NCI-H345 (cell line): Measurements from ENCODE around the gene KSR2.
A peak's percentile ranks its signal among the peaks of the same experiment; 100 is the strongest.

Experiments
- DNase-seq: peaks from one replicate; lab custom pipeline; 2025; lab: John Stamatoyannopoulos, UW

KSR2 gene

DNA sequence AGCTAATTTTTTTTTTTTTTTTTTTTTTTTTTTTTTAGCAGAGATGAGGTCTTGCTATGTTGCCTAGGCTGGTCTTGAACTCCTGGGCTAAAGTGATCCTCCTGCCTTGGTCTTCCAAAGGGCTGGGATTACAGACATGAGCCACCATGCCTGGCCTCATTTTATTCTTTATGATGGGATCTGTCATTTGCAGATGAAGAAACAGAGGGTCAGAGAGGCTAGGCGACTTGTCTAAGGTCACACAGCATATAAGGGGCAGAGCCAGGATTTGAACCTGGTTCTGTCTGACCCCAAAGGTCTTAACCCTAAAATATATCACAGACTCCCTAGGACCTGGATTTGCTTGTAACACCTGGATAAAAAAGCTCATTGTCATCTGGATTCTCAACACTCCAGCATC is 282.6 kb downstream of the KSR2 start:
- no peak for DNase-seq

DNA sequence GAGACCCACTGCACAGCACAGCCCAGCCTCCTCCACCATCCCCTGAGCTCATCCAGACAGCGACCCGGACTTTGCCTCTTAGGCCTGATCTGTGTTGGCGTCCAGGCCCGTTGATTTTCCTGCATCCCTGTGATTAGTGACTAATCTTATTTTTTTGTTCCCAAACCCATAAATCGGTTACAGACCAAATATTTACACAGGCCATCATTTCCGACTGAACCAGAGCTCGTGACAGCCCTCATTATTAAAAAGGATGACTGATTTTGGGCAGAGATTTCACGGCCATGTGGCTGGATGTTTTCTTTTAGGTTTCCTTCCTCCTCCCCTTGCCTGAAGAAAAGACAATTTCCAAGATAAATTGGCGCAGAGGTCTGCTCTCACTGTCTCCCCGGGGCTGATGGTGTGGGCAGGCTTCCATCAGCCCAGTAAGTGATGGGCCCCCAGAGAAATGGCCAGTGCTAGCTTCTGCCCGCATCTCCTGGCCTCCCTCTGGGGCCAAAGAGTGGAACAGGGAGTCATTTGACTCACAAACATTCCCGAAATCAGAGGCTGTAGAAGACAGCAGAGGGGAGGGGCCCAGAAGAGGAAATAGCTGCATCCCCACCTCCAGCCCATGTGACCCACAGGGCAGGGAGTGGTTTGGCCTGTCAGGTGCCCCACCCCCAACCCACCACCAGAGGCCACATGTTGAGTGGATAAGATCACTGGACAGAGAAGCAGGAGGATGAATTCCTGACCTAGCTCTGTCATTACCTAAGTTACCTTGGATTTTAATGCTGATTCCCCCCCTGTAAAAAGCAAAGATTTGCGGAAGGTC is 283.5 kb downstream of the KSR2 start:
- no peak for DNase-seq

DNA sequence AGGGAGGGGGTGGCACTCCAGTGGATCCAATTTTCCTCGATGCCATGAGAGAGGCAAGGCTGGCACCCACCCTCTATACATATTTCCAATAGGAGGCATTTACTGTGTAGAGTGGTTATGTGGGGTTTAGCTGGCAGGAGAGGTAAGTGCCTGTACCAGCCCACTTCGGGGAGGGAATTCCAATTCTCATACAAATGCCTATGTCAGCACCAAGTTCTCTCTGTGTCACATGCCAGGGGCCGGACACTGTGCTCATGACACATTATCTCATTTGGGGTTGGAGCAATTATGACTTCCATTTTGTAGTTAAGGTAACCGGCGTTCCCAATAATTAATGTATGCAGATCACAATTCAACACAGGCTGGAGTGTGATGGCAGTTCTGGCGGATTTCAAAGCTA is 284.3 kb downstream of the KSR2 start:
- DNase-seq = no peak

DNA sequence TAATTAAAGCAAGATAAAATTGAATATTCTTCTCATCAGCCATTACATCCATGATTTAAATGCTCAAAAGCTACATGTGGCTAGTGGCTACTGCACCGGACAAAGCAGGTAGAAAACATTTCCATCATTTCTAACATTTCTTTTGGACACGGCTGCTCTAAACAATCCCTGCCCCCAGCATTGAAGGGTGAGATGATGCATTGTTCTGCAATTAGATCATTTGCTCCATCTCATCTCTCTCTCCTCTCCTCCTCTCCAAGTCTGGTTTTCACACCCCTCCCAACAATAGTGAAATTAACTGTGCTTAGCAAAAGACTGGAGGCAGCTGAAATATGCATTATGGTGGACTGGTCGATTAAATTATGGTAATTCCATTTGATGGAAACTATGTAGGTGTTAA is 288.5 kb downstream of the KSR2 start:
- DNase-seq = no peak

DNA sequence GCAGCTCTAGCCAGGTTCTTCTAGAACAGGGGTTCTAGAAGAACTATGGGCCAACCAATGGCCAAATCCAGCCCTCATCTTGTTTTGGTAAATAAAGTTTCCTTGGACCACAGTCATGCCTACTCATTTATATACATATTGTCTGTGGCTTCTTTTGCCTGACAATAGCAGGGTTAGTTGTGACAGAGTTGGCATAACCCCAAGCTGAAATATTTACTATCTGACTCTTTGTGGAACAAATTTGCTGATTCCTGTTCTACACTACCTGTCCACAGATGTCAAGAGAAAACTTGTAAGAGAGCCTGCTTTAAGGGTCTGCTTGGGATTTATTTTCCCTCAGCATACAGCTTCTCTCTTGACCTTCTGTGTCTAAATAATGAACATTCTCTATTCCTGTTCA is 289.0 kb downstream of the KSR2 start:
- DNase-seq = no peak

DNA sequence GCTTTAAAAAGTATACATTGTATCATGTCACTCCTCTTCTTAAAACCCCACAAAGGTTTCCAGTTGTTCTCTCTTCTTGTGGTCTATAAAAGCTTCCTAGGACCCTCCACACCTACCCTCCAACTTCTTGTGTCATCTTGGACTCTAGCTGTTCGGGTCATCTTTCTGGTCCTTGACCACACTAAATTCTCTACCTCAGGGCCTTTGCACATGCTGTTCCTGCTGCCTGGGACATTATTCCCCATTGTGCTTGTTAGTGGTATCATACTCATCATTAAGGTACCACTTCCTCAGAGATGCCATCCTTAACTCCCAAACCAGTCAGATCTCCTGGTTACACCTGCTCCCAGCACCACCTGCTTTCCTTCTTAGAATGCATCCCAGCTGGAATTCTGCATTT is 294.0 kb downstream of the KSR2 start:
- no peak for DNase-seq

DNA sequence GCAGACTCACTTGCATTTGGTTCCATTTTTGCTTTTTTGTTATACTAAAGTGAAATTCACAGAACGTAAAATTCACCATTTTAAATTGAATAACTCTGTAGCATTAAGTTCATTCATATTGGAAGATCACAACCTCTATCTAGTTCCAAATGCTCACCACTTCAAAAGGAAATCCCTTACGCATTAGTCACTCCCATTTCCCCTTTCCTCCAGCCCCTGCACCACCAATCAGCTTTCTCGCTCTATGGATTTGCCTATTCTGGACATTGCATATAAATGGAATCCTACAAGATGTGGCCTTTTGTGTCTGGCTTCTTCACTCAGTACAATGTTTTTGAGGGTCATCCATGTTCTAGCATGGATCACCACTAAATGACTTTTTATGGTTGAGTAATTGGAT is 294.5 kb downstream of the KSR2 start:
- DNase-seq = no peak

DNA sequence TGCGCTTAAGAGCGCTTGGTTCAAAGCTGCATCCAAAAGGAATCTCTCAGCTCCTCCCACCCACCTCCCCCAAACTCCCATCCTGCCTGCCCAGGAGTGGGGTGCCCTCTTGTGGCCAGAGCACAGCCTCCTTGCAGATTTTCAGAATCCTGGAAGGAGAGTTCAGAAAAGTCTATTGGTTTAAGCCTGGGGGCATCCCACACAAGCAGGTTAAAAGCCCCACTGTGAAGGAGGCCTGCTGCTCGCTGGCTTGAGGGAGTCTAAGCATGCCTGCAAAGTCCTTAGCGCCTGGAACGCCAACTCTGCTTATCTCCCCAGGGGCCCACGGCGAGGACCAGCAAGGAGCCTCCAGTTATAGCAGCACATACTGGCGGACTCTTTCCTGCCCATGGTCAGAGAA is 297.1 kb downstream of the KSR2 start:
- peak; percentile 32 for DNase-seq

DNA sequence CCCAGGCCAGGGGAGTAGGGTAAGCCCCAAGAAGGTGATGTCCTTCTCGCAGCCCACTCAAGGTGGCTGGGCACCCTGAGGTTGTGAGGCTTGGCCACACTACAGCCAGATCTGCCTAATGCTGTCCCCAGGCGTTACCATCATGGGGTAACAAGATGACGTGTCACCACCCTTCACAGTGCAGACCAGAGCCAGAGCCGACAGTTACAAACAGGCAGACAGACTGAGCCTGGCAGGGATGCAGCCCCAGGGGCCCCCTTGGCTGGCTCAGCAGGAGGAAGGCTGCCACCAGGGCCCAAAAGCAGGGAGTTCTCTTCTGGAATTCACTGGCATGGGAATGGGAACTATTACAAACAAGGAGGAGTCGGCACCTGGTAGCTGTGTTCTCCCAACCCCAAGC is 304.6 kb downstream of the KSR2 start:
- DNase-seq = no peak

DNA sequence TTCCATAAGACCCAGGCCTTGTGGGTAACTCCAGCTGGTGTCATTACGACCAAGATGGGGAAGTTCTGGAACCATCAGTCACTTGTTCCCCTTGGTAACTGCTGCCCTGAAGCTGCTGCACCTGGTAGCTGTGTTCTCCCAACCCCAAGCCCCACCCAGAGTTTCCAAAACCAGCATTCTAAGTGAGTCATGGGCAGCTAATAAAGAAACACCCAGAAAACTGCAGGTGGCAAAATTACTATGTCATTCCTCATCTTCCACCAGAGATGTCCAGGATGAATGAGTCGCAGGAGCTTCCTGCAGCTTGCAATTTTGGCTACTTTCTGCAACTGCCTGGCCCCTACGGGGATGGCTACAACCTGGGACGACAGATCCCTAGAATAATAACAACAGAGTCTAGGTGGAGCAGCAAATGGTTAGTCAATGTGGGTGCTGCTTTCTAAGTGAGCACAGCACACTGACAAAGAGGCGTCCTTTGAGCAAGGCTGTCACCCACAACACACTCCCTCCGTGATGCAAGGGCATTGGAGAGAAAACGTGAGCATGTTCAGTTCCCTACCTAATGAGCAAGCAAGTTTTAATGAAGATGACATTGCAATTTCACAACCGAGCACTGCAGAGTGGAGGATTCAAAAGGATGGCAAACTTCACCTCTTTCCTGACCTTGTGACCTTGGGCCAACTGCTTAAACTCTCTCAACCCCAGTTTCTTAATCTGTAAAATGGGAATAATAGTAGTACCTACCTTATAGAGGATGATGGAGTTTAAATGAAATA is 306.0 kb downstream of the KSR2 start:
- no peak for DNase-seq

DNA sequence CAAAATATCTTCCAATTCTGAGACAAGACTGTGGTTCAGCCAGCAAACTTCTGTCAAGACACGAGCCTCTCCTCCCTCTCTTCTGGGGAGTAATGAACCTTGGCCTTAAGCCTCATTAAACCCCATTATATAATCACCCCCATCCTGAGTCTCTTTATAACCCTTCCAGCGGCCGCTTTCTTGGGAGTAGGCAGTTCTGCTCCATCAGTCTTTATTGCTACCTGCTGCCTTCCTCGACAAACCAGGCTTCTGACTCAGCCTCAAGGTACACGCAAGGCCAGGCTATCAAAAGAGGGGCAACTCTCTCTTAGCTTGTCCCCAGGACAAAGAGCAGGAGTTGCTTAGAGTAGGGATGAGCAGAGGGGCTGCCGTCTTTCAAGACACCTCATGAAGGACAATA is 306.6 kb downstream of the KSR2 start:
- no peak for DNase-seq

DNA sequence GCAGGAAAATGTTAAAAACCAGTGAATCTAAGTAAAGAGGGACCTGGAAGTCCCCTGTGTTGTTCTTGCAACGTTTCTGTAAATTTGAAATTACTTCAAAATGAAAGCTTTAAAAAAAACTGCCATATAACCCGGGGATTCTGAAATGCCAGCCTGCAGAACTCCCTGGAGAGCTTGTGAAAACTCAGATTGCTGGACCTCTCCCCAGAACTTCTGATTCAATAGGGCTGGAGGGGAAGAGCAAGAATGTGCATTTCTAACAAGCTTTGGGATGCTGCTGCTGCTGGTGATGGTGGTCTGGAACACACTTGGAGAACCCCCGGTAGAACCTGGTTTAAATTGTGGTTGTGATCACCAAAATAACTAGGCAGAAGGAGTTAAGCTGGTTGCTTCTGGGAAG is 307.3 kb downstream of the KSR2 start:
- DNase-seq = no peak

DNA sequence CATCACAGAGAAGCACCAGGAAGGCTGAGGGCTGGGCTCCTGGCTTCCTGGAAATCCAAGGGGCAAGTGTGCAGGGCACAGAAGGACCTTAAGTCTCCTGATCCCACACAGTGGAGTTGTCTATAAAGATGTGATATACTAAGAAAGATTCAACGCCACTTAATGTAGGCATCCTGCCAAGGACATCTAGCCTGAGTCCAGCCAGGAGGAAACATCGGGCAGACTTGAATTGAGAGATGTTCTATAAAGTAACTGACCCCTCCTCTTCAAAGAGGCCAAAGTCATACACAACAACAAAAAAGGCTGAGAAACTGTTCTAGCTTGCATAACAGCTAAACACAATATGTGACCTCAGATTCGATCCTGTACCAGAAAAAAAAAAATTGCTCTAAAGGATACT is 307.9 kb downstream of the KSR2 start:
- no peak for DNase-seq

DNA sequence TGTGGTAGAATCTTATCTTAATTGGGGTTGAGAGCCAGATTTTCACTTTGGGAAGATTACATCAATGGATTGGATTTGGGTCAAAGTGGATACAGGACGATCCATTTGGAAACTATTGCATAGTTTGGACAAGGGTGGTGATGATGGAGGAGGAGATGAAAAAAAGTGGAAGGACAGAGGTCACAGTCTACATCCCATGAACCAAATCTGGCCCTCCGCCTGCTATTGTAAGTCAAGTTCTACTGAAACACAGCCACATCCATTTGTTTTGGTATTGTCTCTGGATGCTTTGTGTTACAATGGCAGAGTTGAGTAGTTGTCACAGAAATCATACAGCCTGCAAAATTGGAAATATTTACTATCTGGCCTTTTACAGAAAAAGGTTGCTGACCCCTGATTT is 310.6 kb downstream of the KSR2 start:
- no peak for DNase-seq

DNA sequence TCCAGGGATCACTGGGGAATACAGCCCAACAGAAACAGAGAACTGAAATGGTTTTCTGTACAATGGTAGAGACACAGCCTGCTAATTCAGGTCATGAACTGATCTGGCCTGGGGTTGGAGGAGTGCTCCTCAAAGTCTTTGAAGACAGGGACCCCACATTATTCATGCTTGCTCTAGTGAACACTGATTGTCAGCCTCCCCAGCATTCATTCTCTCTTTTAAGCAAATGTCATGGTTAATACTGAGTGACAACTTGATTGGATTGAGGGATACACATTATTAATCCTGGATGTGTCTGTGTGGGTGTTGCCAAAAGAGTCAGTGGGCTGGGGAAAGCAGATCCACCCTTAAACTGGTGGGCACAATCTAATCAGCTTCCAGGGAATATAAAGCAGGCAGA is 319.0 kb downstream of the KSR2 start:
- DNase-seq = no peak

DNA sequence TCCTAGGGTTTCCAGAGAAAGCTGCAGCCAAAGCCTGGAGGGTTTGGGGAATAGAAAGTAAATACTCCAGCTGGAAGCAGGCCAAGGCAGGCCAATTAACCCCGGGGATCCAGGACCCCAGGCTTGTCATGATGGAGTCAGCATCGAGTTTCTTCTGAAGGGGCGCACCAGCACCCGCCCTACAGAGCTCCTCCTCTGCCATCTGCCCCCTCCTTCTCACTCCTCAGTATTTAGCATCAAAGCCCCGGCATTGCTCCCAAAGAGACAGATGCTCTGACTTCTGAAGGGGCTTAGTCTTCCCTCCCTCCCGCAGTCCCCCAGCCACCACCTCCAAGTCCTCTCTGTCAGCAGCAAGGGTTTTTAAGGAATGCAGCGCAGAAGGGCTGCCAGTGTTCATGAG is 322.3 kb downstream of the KSR2 start:
- DNase-seq = peak; percentile 81

DNA sequence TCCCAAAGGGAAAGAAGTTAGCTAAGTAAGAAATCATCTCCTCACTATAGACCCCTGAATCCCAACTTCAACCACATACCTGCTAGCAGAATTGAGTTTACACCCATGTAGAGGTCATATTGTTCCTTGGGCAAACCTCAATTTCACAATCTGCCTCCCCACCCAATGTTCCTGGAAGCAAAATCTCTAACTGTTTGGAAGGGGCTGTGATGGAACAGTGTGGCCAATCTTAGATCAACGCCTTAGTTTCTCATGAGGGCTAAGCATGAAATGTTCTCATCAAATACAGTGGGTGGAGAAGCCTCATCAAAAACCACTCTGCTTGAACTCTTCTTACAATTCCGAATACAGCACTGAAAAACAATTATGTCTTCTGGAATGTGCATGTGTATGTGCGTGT is 323.3 kb downstream of the KSR2 start:
- no peak for DNase-seq

DNA sequence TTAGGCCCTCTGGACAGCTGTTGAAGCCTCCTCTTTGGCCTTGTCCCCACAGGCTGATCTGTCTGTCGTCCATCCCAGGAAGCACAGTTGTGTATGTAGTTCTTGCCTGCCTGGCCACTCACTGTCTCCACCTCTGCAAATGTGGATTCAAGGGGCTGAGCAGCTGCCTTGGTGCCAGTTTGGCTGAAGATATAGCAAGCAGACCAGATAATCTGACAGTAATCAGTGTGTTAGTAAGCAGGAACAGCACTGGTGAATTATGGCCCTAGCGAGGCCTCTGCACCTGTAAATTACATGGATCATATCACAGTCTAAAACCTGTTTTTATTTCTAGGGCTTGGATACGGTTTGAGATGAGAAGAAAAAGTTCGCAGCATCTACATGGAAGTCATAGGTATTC is 324.8 kb downstream of the KSR2 start:
- DNase-seq = no peak

DNA sequence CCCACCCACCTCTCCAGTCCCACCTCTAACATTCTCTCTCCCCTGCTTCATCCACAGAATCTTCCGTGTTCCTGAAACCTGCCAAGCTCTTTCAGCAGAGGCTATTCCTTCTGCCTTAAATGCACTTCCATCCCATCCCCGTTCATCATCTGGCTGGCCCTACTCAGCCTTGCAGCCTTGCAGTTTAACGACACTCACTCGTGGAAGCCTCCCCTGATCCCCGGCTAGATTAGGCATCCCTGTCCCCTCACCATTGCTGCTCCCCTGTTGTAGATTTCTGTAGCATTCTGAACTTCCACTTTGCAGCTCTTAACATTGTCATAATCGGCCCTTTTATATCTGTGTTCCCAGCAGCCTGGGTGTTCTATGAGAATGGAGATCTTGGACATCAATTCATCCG is 326.9 kb downstream of the KSR2 start:
- DNase-seq = no peak

DNA sequence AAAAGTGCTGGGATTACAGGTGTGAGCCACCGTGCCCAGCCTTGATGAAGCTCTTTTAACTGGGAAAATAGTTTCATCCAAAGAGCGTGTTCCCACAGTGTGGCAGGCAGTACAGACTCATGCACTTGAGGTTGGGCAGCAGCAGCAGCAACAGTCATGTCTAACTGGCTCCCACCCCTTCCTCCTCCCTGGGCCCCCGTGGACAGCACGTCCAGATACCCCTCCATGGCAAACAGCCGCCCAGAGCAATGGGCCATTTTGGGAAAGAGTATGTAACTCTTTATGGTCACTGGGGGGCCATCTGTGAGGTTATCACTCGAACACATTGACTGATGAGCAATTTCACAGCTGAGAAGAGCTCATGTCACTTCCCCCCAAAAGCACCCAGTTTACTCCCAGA is 328.3 kb downstream of the KSR2 start:
- no peak for DNase-seq

DNA sequence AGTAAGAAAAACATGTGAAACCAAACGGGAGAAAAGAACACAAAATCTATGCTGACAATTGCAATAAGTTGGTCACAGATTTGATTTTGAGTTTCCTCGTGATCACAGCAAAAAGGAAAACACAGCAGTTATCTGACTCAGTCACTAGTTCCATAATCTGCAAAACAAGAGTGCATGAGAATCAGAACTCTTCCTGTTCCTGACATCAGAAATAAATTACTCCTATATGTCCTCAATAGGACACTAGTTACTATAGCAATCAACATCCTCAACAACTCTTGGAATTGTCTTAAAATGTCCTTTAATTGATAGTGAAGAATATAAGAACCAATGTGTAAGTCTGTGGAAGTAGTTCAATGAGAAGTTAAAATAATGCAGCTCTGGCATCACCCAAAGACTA is 339.3 kb downstream of the KSR2 start:
- DNase-seq = no peak

DNA sequence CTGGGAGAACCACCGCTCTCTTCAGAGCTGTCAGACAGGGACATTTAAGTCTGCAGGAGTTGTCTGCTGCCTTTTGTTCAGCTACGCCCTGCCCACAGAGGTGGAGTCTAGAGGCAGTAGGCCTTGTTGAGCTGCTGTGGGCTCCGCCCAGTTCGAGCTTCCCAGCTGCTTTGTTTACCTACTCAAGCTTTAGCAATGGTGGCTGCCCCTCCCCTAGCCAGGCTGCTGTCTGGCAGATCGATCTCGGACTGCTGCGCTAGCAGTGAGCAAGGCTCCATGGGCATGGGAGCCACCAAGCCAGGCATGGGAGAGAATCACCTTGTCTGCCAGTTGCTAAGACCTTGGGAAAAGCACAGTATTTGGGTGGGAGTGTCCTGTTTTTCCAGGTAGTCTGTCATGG is 340.1 kb downstream of the KSR2 start:
- peak; percentile 80 for DNase-seq

DNA sequence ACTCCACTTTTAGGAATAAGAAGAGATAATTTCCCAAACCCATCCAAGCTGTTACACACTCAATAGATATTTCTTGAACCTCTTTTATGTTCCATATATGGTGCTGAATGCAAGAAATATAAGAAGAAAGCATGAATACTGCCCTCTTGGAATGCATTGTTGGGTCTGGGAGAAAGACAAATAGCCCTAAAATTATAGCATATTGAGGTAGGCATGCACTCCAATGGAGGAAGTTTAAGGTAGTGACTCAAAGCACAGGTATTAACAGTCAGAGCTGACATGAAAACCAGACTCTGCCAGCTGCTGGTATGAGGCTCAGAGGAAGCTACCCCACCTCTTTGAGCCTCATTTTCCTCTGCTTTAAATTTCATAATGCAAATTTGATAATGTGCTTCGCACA is 346.0 kb downstream of the KSR2 start:
- DNase-seq = no peak

DNA sequence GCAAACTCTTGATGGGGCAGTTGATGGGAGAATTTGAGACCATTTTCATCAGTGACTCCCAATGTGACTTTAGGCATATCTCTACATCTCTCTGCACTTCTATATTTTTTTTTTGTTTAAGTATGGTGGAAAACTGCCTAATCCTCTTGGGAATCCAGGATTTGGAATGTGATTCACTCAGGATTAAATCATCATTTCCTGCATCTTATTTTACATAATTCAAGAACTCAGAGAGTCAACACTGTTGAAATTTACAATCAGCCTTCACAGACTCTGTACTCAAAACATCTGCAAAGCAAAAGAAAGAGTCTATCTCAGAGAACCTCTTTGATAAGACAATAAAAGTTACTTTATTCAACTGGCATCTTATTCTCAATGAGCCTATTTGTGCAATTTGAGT is 346.7 kb downstream of the KSR2 start:
- DNase-seq = no peak
